C4-2B (cell line): Measurements from ENCODE around the gene EIF3A.

Experiments used
- H3K27ac ChIP-seq: fragments of 450-650 bp; 2 replicates; pipeline ENCODE4 v1.5.1; 2017
- ZFX ChIP-seq: fragments of 450-650 bp; IDR thresholded peaks from 2 replicates; pipeline ENCODE4 v1.6.1; 2017
- TF ChIP-seq, protein P1 (sequence below): fragments of 450-650 bp; conservative IDR thresholded peaks from 2 replicates; pipeline ENCODE4 v1.5.1; 2017; ENCODE audit warnings: mild to moderate bottlenecking

The EIF3A gene

DNA sequence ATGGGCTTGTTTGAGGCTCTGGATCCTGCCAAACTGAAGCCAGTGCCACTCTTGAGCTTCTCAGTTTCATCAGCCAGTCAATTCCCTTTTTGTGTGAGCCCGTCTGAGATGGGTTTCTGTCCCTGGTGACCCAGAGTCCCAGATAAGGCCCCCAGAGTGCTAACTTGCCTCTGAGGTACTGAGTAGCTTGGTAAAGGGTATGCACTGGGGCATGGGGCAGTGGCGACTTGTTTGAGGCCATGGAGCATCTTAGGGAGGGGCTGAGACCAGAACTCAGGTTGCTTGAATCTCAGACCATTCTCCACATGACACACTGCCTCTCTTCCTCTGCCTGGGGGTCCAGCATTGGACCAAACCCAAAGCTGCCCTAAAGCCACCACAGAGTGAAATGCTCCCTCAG, 86.3 kb downstream of the EIF3A start:
- TF ChIP-seq, protein P1, sequence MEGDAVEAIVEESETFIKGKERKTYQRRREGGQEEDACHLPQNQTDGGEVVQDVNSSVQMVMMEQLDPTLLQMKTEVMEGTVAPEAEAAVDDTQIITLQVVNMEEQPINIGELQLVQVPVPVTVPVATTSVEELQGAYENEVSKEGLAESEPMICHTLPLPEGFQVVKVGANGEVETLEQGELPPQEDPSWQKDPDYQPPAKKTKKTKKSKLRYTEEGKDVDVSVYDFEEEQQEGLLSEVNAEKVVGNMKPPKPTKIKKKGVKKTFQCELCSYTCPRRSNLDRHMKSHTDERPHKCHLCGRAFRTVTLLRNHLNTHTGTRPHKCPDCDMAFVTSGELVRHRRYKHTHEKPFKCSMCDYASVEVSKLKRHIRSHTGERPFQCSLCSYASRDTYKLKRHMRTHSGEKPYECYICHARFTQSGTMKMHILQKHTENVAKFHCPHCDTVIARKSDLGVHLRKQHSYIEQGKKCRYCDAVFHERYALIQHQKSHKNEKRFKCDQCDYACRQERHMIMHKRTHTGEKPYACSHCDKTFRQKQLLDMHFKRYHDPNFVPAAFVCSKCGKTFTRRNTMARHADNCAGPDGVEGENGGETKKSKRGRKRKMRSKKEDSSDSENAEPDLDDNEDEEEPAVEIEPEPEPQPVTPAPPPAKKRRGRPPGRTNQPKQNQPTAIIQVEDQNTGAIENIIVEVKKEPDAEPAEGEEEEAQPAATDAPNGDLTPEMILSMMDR, result no peak
- TF ChIP-seq ZFX, result no peak
- no peak overlapping the region for H3K27ac ChIP-seq

DNA sequence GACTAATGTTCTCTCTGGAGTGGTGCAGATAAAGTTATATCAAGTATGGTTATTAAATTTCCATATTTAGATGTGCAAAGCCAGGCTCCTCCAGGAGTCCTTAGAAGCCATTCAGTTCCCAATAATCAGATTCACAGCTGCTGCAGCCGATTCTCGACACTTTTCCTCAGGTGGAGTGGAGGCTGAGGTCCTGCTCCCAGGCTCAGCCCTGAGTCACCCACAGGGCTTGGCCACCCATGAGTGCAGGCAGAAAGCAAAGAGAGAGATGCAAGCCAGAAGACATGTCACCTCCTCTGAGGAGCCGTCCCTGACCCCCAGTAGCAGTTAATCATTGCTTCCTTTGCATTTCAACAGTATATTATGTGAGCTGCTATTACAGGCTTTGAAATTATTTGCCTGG, 87.4 kb downstream of the EIF3A start:
- no peak overlapping the region for H3K27ac ChIP-seq
- no peak for TF ChIP-seq ZFX
- TF ChIP-seq, protein P1, result no peak

DNA sequence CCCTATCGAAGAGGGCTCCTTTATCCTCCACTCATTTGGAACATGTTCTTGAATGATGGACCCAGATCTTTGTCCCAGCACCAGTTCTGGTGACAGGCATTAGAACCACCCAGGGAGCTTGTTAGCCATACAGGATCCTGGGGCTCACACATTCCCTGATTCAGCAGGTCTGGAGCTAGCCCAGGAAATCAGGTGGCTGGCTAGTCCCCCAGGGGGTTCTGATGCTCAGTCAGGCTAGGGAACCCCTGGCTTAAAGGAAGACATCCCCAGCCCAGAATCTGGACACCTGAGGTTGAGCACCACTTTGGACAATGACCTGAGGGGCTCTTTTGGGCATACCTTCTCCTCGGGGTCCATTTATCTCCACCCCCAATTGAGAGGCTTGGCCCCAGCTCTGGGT, 88.1 kb downstream of the EIF3A start:
- TF ChIP-seq ZFX, result no peak
- TF ChIP-seq, protein P1, result no peak
- H3K27ac ChIP-seq, result no peak overlapping the region

DNA sequence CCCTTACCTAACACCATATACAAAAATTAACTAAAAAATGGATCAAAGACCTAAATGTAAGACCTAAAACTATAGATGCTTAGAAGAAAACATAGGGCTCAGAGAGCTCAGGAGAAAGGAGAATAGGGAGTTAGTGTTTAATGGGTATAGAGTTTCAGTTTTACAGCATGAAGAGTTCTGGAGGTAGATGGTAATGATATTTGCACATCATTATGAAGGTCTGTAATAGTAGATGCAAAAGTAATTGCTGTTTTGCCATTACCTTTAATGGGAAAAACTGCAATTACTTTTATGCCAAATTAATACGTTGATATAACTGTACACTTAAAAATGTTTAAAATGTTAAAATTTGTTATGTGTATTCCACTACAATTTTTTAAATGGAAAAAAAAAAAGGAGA, 90.3 kb downstream of the EIF3A start:
- H3K27ac ChIP-seq, result no peak overlapping the region
- TF ChIP-seq, protein P1, result no peak
- no peak for TF ChIP-seq ZFX

DNA sequence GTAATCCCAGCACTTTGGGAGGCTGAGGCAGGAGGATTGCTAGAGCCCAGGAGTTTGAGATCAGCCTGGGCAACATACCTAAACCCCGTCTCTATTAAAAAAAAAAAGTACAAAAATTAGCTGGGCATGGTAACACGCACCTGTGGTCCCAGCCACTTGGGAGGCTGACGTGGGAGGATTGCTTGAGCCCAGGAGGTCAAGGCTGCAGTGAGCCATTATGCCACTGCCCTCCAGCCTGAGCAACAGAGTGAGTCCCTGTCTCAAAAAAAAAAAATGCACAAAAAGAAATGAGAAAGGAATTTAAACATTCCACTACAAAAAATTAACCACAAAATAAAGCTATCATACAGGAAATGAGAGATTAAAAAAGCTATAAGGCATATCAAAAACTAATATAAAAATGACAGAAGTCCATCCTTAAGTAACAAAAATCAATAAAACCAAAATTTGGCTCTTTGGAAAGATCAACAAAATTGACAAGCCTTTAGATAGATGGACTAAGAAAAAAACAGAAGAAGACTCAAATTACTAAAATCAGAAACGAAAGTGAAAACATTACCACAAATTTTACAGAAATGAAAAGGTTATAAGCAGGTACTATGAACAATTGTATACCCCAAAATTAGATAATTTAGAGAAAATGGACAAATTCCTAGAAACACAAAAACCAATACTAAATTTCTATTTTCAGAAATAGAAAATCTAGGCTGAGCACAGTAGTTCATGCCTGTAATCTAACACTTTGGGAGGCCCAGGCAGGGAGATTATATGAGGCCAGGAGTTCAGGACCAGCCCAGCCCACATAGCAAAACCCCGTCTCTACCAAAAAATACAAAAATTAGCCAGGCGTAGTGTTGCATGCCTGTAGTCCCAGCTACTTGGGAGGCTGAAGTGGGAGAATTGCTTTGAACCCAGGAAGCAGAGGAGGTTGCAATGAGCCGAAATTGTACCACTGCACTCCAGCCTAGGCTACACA, 93.5 kb downstream of the EIF3A start:
- H3K27ac ChIP-seq, result no peak overlapping the region
- TF ChIP-seq, protein P1, result no peak
- TF ChIP-seq ZFX, result no peak

DNA sequence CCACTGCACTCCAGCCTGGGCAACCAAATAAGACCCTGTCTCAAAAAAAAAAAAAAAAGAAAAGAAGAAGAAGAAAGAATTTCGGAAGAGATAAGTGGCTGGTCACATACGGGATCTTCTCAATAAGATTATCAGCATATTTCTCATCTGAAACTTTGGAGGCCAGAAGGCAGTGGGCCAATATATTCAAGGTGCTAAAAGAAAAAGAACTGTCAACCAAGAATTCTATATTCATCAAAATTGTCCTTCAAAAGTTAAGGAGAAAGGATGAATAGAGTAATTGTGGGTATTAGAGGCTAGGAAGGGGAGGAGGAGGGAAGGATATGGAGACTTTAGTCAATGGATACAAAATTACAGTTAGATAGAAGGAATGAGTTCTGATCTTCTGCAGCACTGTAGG, 95.0 kb downstream of the EIF3A start:
- no peak overlapping the region for H3K27ac ChIP-seq
- TF ChIP-seq, protein P1, result no peak
- no peak for TF ChIP-seq ZFX
